Smooth muscle cell (in vitro differentiated cells): ENCODE data around the gene ZNF248. TPM values are rescaled to one million over a fixed set of nuclear protein-coding genes. Genes with fewer than 3 reads are reported as not detected.

Experiments used
- DNase-seq: peaks from one replicate; lab custom pipeline; 2025; ENCODE audit not compliant: unreplicated experiment; lab: John Stamatoyannopoulos, UW
- H2AFZ ChIP-seq: fragments of 200-600 bp; sonication (generic); 2 replicates; pipeline ENCODE4 v1.6.0; 2016; ENCODE audit warnings: antibody characterized with exemption, low read depth, mild to moderate bottlenecking
- H3F3A ChIP-seq: fragments of 200-600 bp; sonication (generic); 2 replicates; pipeline ENCODE4 v1.6.0; 2017; ENCODE audit warnings: antibody characterized with exemption, low read depth
- H3K27ac ChIP-seq: fragments of 200-600 bp; sonication (generic); 2 replicates; pipeline ENCODE4 v1.5.1; 2016; ENCODE audit warnings: low read depth, mild to moderate bottlenecking
- H3K27me3 ChIP-seq: fragments of 200-600 bp; sonication (generic); 2 replicates; pipeline ENCODE4 v1.6.1; 2016; ENCODE audit warnings: low read depth, mild to moderate bottlenecking
- H3K36me3 ChIP-seq: fragments of 200-600 bp; sonication (generic); 2 replicates; pipeline ENCODE4 v1.5.1; 2016; ENCODE audit warnings: low read depth
- H3K4me1 ChIP-seq: fragments of 200-600 bp; sonication (generic); 2 replicates; pipeline ENCODE4 v1.5.1; 2016; ENCODE audit warnings: low read depth
- H3K4me2 ChIP-seq: fragments of 200-600 bp; sonication (generic); 2 replicates; pipeline ENCODE4 v1.6.0; 2016; ENCODE audit warnings: mild to moderate bottlenecking
- H3K4me3 ChIP-seq: fragments of 200-600 bp; sonication (generic); 2 replicates; pipeline ENCODE4 v1.5.1; 2016; ENCODE audit warnings: mild to moderate bottlenecking
- H3K79me2 ChIP-seq: fragments of 200-600 bp; sonication (generic); 2 replicates; pipeline ENCODE4 v1.6.0; 2016; ENCODE audit warnings: low read depth, mild to moderate bottlenecking
- H3K9ac ChIP-seq: fragments of 200-600 bp; sonication (generic); 2 replicates; pipeline ENCODE4 v1.6.0; 2016; ENCODE audit warnings: low read depth
- H3K9me3 ChIP-seq: fragments of 200-600 bp; sonication (generic); replicated peaks from 2 replicates; pipeline ENCODE4 v1.5.1; 2016; ENCODE audit warnings: low read depth
- H4K20me1 ChIP-seq: fragments of 200-600 bp; sonication (generic); 2 replicates; pipeline ENCODE4 v1.6.0; 2016; ENCODE audit warnings: low read depth
- WGBS: methylation state at CpG from one replicate; pipeline ENCODE4 v1.1.7; 2016; ENCODE audit warnings: low lambda C conversion rate; 5-methylcytosine and 5-hydroxymethylcytosine counted together
- polyA plus RNA-seq: library from polyadenylated mRNA; unstranded; fragments of >200 nt; fragmentation: Nextera tagmentation; extraction: Ambion mirVana; gene quantifications from 2 replicates; pipeline ENCODE4 v1.2.1, GENCODE V29; 2016
- total RNA-seq: library from RNA; depleted of rRNA; stranded (reverse); fragments of >200 nt; gene quantifications from 2 replicates; pipeline ENCODE4 v1.2.3, GENCODE V29; 2014
- TF ChIP-seq, protein P1 (sequence below): fragments of 200-600 bp; sonication (generic); IDR thresholded peaks from 2 replicates; pipeline ENCODE4 v1.5.1; 2017; ENCODE audit warnings: borderline replicate concordance, mild to moderate bottlenecking, antibody characterized with exemption; ENCODE audit not compliant: insufficient read depth, poor library complexity, severe bottlenecking

ZNF248 gene
- total and polyA plus RNA-seq, 2 experiments from 2014 or later = not detected

DNA sequence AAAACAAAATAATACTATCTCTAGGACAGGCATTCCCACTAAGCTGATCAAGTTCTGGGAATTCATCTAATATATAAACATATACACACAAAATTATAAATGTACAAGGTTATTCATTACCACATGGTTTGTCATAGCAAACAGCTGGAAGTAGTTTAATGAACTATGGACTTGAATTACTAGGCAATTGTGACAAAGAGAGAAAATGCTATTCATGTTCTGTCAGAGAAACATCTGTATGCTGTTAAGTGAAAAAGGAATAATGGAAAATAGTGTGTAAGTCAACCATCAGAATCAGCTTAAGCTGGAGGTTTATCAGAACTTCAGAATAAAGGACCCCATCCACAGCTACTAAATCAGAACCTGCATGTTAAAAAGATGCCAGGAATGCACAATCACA lies 2.8 kb downstream of the ZNF248 start:
- H3F3A ChIP-seq = no peaks in the 10 kb centered on the region
- no peak overlapping the region for H3K9ac ChIP-seq
- no peaks in the 10 kb centered on the region for H3K4me1 ChIP-seq
- H3K79me2 ChIP-seq = no peaks in the 10 kb centered on the region
- H3K36me3 ChIP-seq = no peaks in the 10 kb centered on the region
- peaks cover 7% of the 10 kb centered on the region for H3K9me3 ChIP-seq
- H4K20me1 ChIP-seq = no peaks in the 10 kb centered on the region
- H3K27me3 ChIP-seq = no peaks in the 10 kb centered on the region
- TF ChIP-seq, protein P1, sequence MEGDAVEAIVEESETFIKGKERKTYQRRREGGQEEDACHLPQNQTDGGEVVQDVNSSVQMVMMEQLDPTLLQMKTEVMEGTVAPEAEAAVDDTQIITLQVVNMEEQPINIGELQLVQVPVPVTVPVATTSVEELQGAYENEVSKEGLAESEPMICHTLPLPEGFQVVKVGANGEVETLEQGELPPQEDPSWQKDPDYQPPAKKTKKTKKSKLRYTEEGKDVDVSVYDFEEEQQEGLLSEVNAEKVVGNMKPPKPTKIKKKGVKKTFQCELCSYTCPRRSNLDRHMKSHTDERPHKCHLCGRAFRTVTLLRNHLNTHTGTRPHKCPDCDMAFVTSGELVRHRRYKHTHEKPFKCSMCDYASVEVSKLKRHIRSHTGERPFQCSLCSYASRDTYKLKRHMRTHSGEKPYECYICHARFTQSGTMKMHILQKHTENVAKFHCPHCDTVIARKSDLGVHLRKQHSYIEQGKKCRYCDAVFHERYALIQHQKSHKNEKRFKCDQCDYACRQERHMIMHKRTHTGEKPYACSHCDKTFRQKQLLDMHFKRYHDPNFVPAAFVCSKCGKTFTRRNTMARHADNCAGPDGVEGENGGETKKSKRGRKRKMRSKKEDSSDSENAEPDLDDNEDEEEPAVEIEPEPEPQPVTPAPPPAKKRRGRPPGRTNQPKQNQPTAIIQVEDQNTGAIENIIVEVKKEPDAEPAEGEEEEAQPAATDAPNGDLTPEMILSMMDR = no peak
- H3K27ac ChIP-seq = no peak overlapping the region
- no peak overlapping the region for H3K4me3 ChIP-seq
- H2AFZ ChIP-seq = no peak overlapping the region
- DNase-seq = no peak
- no peak overlapping the region for H3K4me2 ChIP-seq

- no peaks in the 10 kb centered on the region for H3K4me1 ChIP-seq
- no peak overlapping the region for H3K27ac ChIP-seq
- H3K9ac ChIP-seq = no peak overlapping the region
- H2AFZ ChIP-seq = no peak overlapping the region
- no peaks in the 10 kb centered on the region for H3K27me3 ChIP-seq
- TF ChIP-seq, protein P1 = no peak
- no peaks in the 10 kb centered on the region for H3K36me3 ChIP-seq
- no peak overlapping the region for H3K4me3 ChIP-seq
- no peaks in the 10 kb centered on the region for H3K79me2 ChIP-seq
- H3K9me3 ChIP-seq = peaks cover 5% of the 10 kb centered on the region
- WGBS = 47% methylated on average over 2 of the region's 2 CpGs
- no peak for DNase-seq
- H3F3A ChIP-seq = no peaks in the 10 kb centered on the region
- no peak overlapping the region for H3K4me2 ChIP-seq
- H4K20me1 ChIP-seq = no peaks in the 10 kb centered on the region
Measured at GRCh38 chr10:37844644-37845043, 12.8 kb downstream of the ZNF248 start.

GRCh38 chr10:37839243-37839642 lies 18.2 kb downstream of the ZNF248 start:
- no peaks in the 10 kb centered on the region for H4K20me1 ChIP-seq
- no peaks in the 10 kb centered on the region for H3K4me1 ChIP-seq
- no peaks in the 10 kb centered on the region for H3K27me3 ChIP-seq
- no peaks in the 10 kb centered on the region for H3F3A ChIP-seq
- H3K4me2 ChIP-seq = no peak overlapping the region
- H3K9ac ChIP-seq = no peak overlapping the region
- H3K36me3 ChIP-seq = no peaks in the 10 kb centered on the region
- no peaks in the 10 kb centered on the region for H3K79me2 ChIP-seq
- no peak overlapping the region for H3K4me3 ChIP-seq
- no peak overlapping the region for H2AFZ ChIP-seq
- no peak for DNase-seq
- WGBS = 47% methylated on average over 2 of the region's 2 CpGs
- TF ChIP-seq, protein P1 = no peak
- H3K27ac ChIP-seq = no peak overlapping the region
- peaks cover 8% of the 10 kb centered on the region for H3K9me3 ChIP-seq

DNA sequence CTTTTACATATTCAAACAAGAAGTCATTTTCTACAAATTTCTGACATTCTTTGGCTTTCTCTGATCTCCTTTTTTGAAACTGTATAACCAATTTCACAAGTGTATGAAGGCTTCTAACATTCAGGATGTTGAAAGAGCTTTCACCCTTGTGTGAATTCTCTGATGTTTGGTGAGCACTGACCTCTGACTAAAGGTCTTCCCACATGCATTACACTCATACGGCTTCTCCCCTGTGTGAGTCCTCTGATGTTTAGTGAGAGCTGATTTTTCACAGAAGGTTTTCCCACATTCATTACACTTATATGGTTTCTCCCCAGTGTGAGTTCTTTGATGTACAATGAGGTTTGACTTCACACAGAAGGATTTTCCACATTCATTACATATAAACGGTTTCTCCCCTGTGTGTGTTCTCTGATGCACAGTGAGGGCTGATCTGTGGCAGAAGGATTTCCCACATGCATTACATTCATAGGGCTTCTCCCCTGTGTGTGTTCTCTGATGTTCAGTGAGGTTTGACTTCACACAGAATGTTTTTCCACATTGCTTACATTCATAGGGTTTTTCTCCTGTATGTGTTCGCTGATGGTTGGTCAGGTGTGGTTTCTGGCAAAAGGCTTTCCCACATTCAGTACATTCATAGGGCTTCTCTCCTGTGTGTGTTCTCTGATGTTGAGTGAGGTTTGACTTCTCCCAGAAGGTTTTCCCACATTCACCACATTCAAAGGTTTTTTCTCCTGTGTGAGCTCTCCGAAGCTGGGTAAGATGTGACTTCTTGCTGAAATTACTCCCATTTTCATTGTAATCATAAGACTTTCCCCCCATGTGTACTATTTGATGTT lies 25.7 kb downstream of the ZNF248 start:
- Histone ChIP-seq H3K4me2 (no peak overlapping the region), H3K36me3 (no peaks in the 10 kb centered on the region), H3K9ac (no peak overlapping the region), H3K79me2 (no peaks in the 10 kb centered on the region), H3K9me3 (peaks cover 27% of the 10 kb centered on the region), H2AFZ (no peak overlapping the region), H3K4me1 (no peaks in the 10 kb centered on the region), H4K20me1 (no peaks in the 10 kb centered on the region), H3F3A (no peaks in the 10 kb centered on the region), H3K27ac (no peak overlapping the region), H3K27me3 (no peaks in the 10 kb centered on the region), H3K4me3 (no peak overlapping the region)
- TF ChIP-seq, protein P1 = no peak
- no peak for DNase-seq
- 70% methylated on average over 4 of the region's 4 CpGs for WGBS
